Sigmoid colon (tissue), 7 donors: Measurements from ENCODE around the gene USP37. TPM values are rescaled to one million over a fixed set of nuclear protein-coding genes. Genes with fewer than 3 reads are reported as not detected.

Experiments used
- DNase-seq: peaks from one replicate; pipeline ENCODE4 v3.0.0-alpha.2; 2019
- H3K27ac ChIP-seq, 4 donors: fragments of 200-600 bp; sonication (generic); one replicate each; pipeline ENCODE4 v1.5.1; 2016 to 2019; ENCODE audit warnings: mild to moderate bottlenecking in 1 of 4
- H3K27me3 ChIP-seq, 3 donors: fragments of 200-600 bp; sonication (generic); one replicate each; pipeline ENCODE4 v1.5.1; 2019; ENCODE audit warnings: mild to moderate bottlenecking in 1 of 3
- H3K36me3 ChIP-seq, 4 donors: fragments of 200-600 bp; sonication (generic); one replicate each; pipeline ENCODE4 v1.5.1; 2016 to 2019
- H3K4me1 ChIP-seq, 4 donors: fragments of 200-600 bp; sonication (generic); one replicate each; pipeline ENCODE4 v1.5.1; 2017 to 2019
- H3K4me3 ChIP-seq, 4 donors: fragments of 200-600 bp; sonication (generic); one replicate each; pipeline ENCODE4 v1.5.1; 2017 to 2019; ENCODE audit warnings: mild to moderate bottlenecking in 2 of 4, moderate library complexity in 1 of 4
- H3K9me3 ChIP-seq, 4 donors: fragments of 200-600 bp in 3 of 4; sonication (generic) in 3 of 4; one replicate each; pipeline versions ENCODE4 v1.5.1 to v1.6.1; 2013 to 2019
- EP300 ChIP-seq, 4 donors: sonication (generic); formaldehyde crosslinking; IDR thresholded peaks; one replicate each; pipeline ENCODE4 v1.6.1; 2017; ENCODE audit warnings: antibody characterized with exemption in 4 of 4
- POLR2A ChIP-seq, 2 donors: fragments of 450-650 bp; IDR thresholded peaks; one replicate each; pipeline ENCODE4 v1.6.1; 2016; ENCODE audit warnings: antibody characterized with exemption in 2 of 2, mild to moderate bottlenecking in 2 of 2, moderate library complexity in 2 of 2
- POLR2AphosphoS5 ChIP-seq, 4 donors: sonication (generic); formaldehyde crosslinking; IDR thresholded peaks; one replicate each; pipeline ENCODE4 v1.6.1; 2017; ENCODE audit warnings: antibody characterized with exemption in 4 of 4
- WGBS, 2 donors: extraction: QIAGEN DNeasy Blood & Tissue Kit; methylation state at CpG; one replicate each; pipeline ENCODE4 v1.1.7; 2013; 5-methylcytosine and 5-hydroxymethylcytosine counted together
- intact Hi-C: fragments of 100-400 bp; cut with DNase I; formaldehyde crosslinking; loops from one replicate; pipeline ENCODE4 v1.15.1; 2023
- polyA plus RNA-seq, 3 donors: library from polyadenylated mRNA; stranded (reverse); fragments of 200-250 nt; gene quantifications; one replicate each; pipeline ENCODE4 v1.2.3, GENCODE V29; 2013
- total RNA-seq, 4 donors: library from RNA; depleted of rRNA; stranded (reverse); fragments of >200 nt; gene quantifications; one replicate each; pipeline ENCODE4 v1.1.0, GENCODE V29; 2016
- TF ChIP-seq, protein P1 (sequence below), 4 experiments: fragments of 450-650 bp in 3 of 4; fragments of 200-600 bp in 1 of 4; IDR thresholded peaks; one replicate each; pipeline ENCODE4 v1.5.1; 2016 to 2019; ENCODE audit warnings: antibody characterized with exemption in 4 of 4, mild to moderate bottlenecking in 3 of 4, moderate library complexity in 2 of 4
- donor health status: healthy with polysubstance abuse.
- donor health status: Bipolar disorder and iron deficiency.
- donor health status: healthy.

Gene USP37, protein sequence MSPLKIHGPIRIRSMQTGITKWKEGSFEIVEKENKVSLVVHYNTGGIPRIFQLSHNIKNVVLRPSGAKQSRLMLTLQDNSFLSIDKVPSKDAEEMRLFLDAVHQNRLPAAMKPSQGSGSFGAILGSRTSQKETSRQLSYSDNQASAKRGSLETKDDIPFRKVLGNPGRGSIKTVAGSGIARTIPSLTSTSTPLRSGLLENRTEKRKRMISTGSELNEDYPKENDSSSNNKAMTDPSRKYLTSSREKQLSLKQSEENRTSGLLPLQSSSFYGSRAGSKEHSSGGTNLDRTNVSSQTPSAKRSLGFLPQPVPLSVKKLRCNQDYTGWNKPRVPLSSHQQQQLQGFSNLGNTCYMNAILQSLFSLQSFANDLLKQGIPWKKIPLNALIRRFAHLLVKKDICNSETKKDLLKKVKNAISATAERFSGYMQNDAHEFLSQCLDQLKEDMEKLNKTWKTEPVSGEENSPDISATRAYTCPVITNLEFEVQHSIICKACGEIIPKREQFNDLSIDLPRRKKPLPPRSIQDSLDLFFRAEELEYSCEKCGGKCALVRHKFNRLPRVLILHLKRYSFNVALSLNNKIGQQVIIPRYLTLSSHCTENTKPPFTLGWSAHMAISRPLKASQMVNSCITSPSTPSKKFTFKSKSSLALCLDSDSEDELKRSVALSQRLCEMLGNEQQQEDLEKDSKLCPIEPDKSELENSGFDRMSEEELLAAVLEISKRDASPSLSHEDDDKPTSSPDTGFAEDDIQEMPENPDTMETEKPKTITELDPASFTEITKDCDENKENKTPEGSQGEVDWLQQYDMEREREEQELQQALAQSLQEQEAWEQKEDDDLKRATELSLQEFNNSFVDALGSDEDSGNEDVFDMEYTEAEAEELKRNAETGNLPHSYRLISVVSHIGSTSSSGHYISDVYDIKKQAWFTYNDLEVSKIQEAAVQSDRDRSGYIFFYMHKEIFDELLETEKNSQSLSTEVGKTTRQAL
- total RNA-seq (10 to 100 TPM in 2 of 4 donors, 1 to 10 TPM in 2; 6.6 to 11.4 (median 10.5) TPM), polyA plus RNA-seq (1 to 10 TPM; 1.8 to 6.0 (median 3.6) TPM)

DNA sequence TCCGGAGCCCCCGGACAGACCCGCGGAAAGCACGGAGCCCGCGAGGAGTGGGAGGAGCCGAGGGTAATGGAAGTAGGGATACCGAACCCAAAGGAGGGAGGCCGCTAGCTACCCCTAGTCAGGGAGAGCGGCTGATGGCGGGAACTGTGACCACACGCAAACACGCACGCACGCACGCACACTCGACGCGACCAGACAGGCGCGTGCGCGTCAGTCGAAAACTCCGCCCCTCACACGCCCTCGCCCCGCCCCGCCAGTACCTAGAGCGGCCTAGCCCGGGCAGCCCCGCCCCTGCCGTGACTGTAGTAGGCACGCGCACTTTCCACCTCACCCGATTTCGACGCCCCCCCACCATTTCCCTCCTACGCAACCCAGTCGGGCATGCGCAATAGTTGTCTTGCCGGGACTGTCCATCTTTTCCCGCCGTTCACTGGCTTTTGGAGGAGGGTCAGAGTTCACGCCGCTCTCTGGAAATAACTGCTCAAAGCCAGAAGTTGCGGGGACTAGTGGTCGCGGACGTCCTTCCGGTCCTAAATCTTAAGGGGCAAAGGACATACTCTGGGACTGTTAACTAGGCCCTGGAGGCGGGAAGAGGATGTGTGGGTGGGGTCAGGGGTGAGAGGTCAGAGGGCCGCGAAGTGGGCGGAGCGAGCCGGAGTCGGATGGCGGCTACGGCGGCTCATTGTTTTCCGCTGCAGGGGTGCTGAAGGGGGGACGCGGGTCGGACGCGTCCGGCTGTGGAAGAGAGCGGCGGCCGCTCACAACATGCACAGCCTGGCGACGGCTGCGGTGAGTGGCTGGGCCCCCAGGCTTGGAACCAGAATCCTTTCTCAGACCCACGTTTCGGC, at the start of gene USP37, which contains the start of gene CNOT9:
Gene USP37, minus strand, starts transcription at position 162 of the 848 bp plus-strand sequence. CDS start 9,698 bp downstream, outside the sequence.
Gene CNOT9, plus strand, starts transcription at position 650 of the 848 bp plus-strand sequence. Its CDS starts 116 bp downstream, at position 766.
- Histone ChIP-seq H3K4me3 (peak within 1 kb of the TSS; percentile 60 to 76 (median 70)), H3K36me3 (peaks cover 0 to 9% (median 5%) of the 10 kb centered on the region in 4 donors), H3K27ac (peak within 1 kb of the TSS; percentile 91 to 96 (median 94)), H3K9me3 (no peaks in the 10 kb centered on the region), H3K4me1 (peaks cover 0 to 40% (median 36%) of the 10 kb centered on the region in 4 donors), H3K27me3 (no peaks in the 10 kb centered on the region)
- peak; percentile 100 for DNase-seq
- peak; percentile 65 to 67 for TF ChIP-seq POLR2A (IDR thresholded peaks at IDR 0.05)
- TF ChIP-seq, protein P1, sequence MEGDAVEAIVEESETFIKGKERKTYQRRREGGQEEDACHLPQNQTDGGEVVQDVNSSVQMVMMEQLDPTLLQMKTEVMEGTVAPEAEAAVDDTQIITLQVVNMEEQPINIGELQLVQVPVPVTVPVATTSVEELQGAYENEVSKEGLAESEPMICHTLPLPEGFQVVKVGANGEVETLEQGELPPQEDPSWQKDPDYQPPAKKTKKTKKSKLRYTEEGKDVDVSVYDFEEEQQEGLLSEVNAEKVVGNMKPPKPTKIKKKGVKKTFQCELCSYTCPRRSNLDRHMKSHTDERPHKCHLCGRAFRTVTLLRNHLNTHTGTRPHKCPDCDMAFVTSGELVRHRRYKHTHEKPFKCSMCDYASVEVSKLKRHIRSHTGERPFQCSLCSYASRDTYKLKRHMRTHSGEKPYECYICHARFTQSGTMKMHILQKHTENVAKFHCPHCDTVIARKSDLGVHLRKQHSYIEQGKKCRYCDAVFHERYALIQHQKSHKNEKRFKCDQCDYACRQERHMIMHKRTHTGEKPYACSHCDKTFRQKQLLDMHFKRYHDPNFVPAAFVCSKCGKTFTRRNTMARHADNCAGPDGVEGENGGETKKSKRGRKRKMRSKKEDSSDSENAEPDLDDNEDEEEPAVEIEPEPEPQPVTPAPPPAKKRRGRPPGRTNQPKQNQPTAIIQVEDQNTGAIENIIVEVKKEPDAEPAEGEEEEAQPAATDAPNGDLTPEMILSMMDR (IDR thresholded peaks at IDR 0.05) = no peak
- peak in 2 of 4 donors; percentile 51 to 90 for TF ChIP-seq EP300 (IDR thresholded peaks at IDR 0.05)
- TF ChIP-seq POLR2AphosphoS5 (IDR thresholded peaks at IDR 0.05) = peak; percentile 83 to 97 (median 91)
- intact Hi-C loops = loop anchor here (2.0 to 5.0 kb wide), 4 partner anchors 49 to 276 kb away; partner anchors contain the start of gene TMBIM1
- WGBS, 2 donors = 0 to 1% methylated on average over 77 of the region's 77 CpGs

DNA sequence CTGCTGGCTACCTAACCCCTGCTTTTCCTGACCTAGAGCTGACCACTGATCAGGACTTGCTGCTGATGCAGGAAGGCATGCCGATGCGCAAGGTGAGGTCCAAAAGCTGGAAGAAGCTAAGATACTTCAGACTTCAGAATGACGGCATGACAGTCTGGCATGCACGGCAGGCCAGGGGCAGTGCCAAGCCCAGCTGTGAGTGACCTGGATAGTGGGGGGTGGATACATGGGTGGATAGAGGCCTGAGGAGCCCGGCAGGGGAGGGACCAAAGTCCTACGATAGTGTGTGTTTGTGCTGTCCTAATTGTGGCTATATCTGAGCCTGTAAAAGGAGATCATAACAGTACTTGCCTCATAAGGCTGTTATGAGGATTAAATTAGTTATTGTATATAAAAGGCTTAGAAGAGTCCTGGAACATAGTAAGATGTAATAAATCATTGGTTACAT, 47.7 kb upstream of the USP37 start:
- 31 to 65% methylated on average over 6 of the region's 6 CpGs for WGBS, 2 donors

DNA sequence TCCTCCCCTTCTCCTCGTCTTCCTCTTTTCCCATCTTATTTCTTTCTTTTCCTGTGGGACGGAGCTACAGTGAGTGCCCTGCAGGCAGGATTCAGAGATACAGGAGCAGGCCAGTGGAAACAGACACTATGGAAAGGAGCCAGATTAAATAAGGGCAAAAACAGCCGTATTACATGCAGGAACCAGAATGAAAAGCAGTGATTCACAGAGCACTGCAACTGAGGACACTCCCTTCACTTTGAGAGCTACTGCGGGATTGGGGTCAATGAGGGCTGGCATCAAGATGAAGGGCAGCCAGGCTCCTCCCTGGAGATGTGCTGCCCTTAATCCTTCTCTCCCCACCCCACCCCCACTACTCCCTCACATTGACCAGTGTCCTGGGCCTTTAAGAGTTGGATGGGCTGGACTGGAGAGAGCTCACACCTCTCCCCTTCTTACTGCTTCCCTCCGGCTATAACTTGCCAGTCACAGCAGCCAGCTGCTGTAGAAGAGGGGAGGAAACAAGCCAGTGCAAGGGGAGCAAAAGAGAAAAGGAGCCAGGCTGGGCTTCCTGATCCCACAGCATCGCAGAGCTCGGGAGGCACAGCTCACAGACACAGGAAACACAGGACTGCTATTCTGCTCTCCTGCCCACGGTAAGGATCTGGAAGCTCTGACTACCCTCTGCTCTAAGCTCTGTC, 39.4 kb upstream of the USP37 start, which contains the start of gene PLCD4:
Gene PLCD4, plus strand, starts transcription at position 464 of the 680 bp plus-strand sequence. CDS start 7,841 bp downstream, outside the sequence.
- peak; percentile 89 for DNase-seq
- WGBS, 2 donors = 17 to 32% methylated on average over 8 of the region's 8 CpGs
- Histone ChIP-seq H3K36me3 (no peaks in the 10 kb centered on the region), H3K4me1 (peaks cover 0 to 44% (median 16%) of the 10 kb centered on the region in 4 donors), H3K27ac (peak within 1 kb of the TSS; percentile 58 to 84 (median 79)), H3K27me3 (no peaks in the 10 kb centered on the region), H3K9me3 (no peaks in the 10 kb centered on the region), H3K4me3 (peak within 1 kb of the TSS; percentile 35 to 47 (median 44))
- intact Hi-C loops = loop anchor here (5.0 kb wide), 1 partner anchor 35 kb away; no protein-coding TSS in a partner anchor
- TF ChIP-seq POLR2AphosphoS5 (IDR thresholded peaks at IDR 0.05) = peak; percentile 62 to 89 (median 84)
- peak; percentile 41 to 43 for TF ChIP-seq POLR2A (IDR thresholded peaks at IDR 0.05)
- TF ChIP-seq, protein P1 (IDR thresholded peaks at IDR 0.05) = peak in 2 of 4 experiments; percentile 12 to 19
- no peak for TF ChIP-seq EP300 (IDR thresholded peaks at IDR 0.05)

More for the DNA sequence above, 47.7 kb upstream of the USP37 start:
- intact Hi-C loops = loop anchor here (5.0 kb wide), 1 partner anchor 49 kb away; the partner anchor contains the start of genes CNOT9 and USP37
- H3K36me3 ChIP-seq = peaks cover 0 to under 1% (median 0%) of the 10 kb centered on the region in 4 donors
- peaks cover 0 to 18% (median 16%) of the 10 kb centered on the region in 4 donors for H3K4me1 ChIP-seq
- no peaks in the 10 kb centered on the region for H3K27me3 ChIP-seq
- peak overlapping the region; percentile 76 to 83 (median 80) for H3K27ac ChIP-seq
- DNase-seq = peak; percentile 91
- no peak overlapping the region for H3K4me3 ChIP-seq
- no peak for TF ChIP-seq POLR2A (IDR thresholded peaks at IDR 0.05)
- TF ChIP-seq EP300 (IDR thresholded peaks at IDR 0.05) = peak; percentile 31 to 76 (median 54)
- peak; percentile 40 to 61 (median 54) for TF ChIP-seq POLR2AphosphoS5 (IDR thresholded peaks at IDR 0.05)
- TF ChIP-seq, protein P1 (IDR thresholded peaks at IDR 0.05) = no peak
- H3K9me3 ChIP-seq = no peaks in the 10 kb centered on the region
